SK-N-SH (cell line): ENCODE data around the gene DGKD. TPM values are rescaled to one million over a fixed set of nuclear protein-coding genes. Genes with fewer than 3 reads are reported as not detected.

Experiments used
- CTCF ChIA-PET: fragments of 300-600, 350-600 bp; formaldehyde crosslinking; extraction: SDS; loops from one replicate; lab custom pipeline; 2021; lab: Yijun Ruan, JAX
- POLR2A ChIA-PET: fragments of 350-600 bp; sonication (Branson Sonifier 250); formaldehyde crosslinking; extraction: SDS; loops from one replicate; lab custom pipeline; 2020; ENCODE audit warnings: antibody characterized with exemption, inconsistent platforms; lab: Yijun Ruan, JAX
- DNase-seq: peaks from one replicate; pipeline ENCODE4 v3.0.0; 2012
- H2AFZ ChIP-seq: fragments of 200-600 bp; sonication (generic); 2 replicates; pipeline ENCODE4 v1.8.1; 2016; ENCODE audit warnings: antibody characterized with exemption, mild to moderate bottlenecking, low read depth
- H3F3A ChIP-seq: fragments of 200-600 bp; sonication (generic); replicated peaks from 2 replicates; pipeline ENCODE3; 2016; ENCODE audit warnings: antibody characterized with exemption, mild to moderate bottlenecking; ENCODE audit not compliant: insufficient read depth
- H3K27ac ChIP-seq, 2 experiments: fragments of 200-500 bp in 1 of 2; fragments of 200-600 bp in 1 of 2; sonication (Bioruptor generic) in 1 of 2; sonication (generic), shearing (Covaris generic) in 1 of 2; 2 replicates each; pipeline versions ENCODE4 v1.5.1 to v1.6.1; 2014 to 2016; ENCODE audit warnings: low read depth in 2 of 2, inconsistent platforms in 1 of 2, low read length in 1 of 2, mild to moderate bottlenecking in 1 of 2, mixed read lengths in 1 of 2
- H3K27me3 ChIP-seq: fragments of 200-600 bp; sonication (generic), shearing (Covaris generic); 2 replicates; pipeline ENCODE4 v1.6.1; 2016; ENCODE audit warnings: mixed run types; ENCODE audit not compliant: insufficient read depth
- H3K36me3 ChIP-seq, 2 experiments: fragments of 200-500 bp in 1 of 2; fragments of 200-600 bp in 1 of 2; sonication (Bioruptor generic) in 1 of 2; sonication (generic) in 1 of 2; replicated peaks in 1 of 2; 2 replicates each; pipeline versions ENCODE3 to v1.5.1; 2014 to 2016; ENCODE audit warnings: low read length in 1 of 2, mild to moderate bottlenecking in 1 of 2; ENCODE audit not compliant: insufficient read depth in 2 of 2, control insufficient read depth in 1 of 2
- H3K4me1 ChIP-seq, 2 experiments: fragments of 200-500 bp in 1 of 2; fragments of 200-600 bp in 1 of 2; sonication (Bioruptor generic) in 1 of 2; sonication (generic), shearing (Covaris generic) in 1 of 2; 2 replicates each; pipeline versions ENCODE4 v1.5.1 to v1.6.1; 2014 to 2016; ENCODE audit warnings: low read depth in 1 of 2, low read length in 1 of 2, mixed run types in 1 of 2; ENCODE audit not compliant: insufficient read depth in 2 of 2, control insufficient read depth in 1 of 2
- H3K4me2 ChIP-seq: fragments of 200-600 bp; sonication (generic), shearing (Covaris generic); 2 replicates; pipeline ENCODE4 v1.6.1; 2017; ENCODE audit warnings: mixed run types
- H3K4me3 ChIP-seq, 2 experiments: fragments of 200-500 bp in 1 of 2; fragments of 200-600 bp in 1 of 2; sonication (Bioruptor generic) in 1 of 2; sonication (generic), shearing (Covaris generic) in 1 of 2; 2 replicates each; pipeline versions ENCODE4 v1.5.1 to v1.8.1; 2014 to 2016; ENCODE audit warnings: low read depth in 2 of 2, inconsistent platforms in 1 of 2, low read length in 1 of 2, mild to moderate bottlenecking in 1 of 2, mixed read lengths in 1 of 2, moderate library complexity in 1 of 2
- H3K79me2 ChIP-seq: fragments of 200-600 bp; sonication (generic); 2 replicates; pipeline ENCODE4 v1.8.1; 2017; ENCODE audit warnings: mild to moderate bottlenecking; ENCODE audit not compliant: insufficient read depth
- H3K9ac ChIP-seq: fragments of 200-600 bp; sonication (generic); 2 replicates; pipeline ENCODE4 v1.6.1; 2017; ENCODE audit warnings: mixed run types
- H3K9me2 ChIP-seq: fragments of 200-600 bp; sonication (generic); 2 replicates; pipeline ENCODE4 v1.6.1; 2017; ENCODE audit warnings: mixed run types
- H3K9me3 ChIP-seq: fragments of 200-600 bp; sonication (generic); 2 replicates; pipeline ENCODE4 v1.6.1; 2017; ENCODE audit warnings: mixed run types, mild to moderate bottlenecking, moderate library complexity
- H4K20me1 ChIP-seq: fragments of 200-600 bp; sonication (generic); 2 replicates; pipeline ENCODE4 v1.6.1; 2017; ENCODE audit warnings: mild to moderate bottlenecking, mixed run types; ENCODE audit not compliant: insufficient read depth
- CHD2 ChIP-seq: fragments of 150-350 bp; IDR thresholded peaks from 2 replicates; pipeline ENCODE4 v1.6.1; 2018; ENCODE audit warnings: low read length; ENCODE audit not compliant: partially characterized antibody
- EP300 ChIP-seq, 2 experiments: IDR thresholded peaks; 2 replicates each; pipeline versions ENCODE4 v1.4.0 to v1.6.1; 2012; ENCODE audit warnings: borderline replicate concordance in 1 of 2, low read depth in 1 of 2, low read length in 1 of 2
- EZH2phosphoT487 ChIP-seq: fragments of 200-600 bp; sonication (generic); IDR thresholded peaks from 2 replicates; pipeline ENCODE4 v1.6.1; 2017; ENCODE audit warnings: low read depth, mixed run types, mild to moderate bottlenecking, antibody characterized with exemption, moderate library complexity, borderline replicate concordance
- FOXJ3 ChIP-seq: sonication (generic); formaldehyde crosslinking; IDR thresholded peaks from 2 replicates; pipeline ENCODE4 v1.5.1; 2020; ENCODE audit warnings: mild to moderate bottlenecking, missing genetic modification reagents
- GABPA ChIP-seq: IDR thresholded peaks from 2 replicates; pipeline ENCODE4 v1.4.0; 2012; ENCODE audit warnings: low read depth, mild to moderate bottlenecking
- GATA2 ChIP-seq: sonication (generic); formaldehyde crosslinking; IDR thresholded peaks from 2 replicates; pipeline ENCODE4 v1.5.0; 2020; ENCODE audit warnings: mild to moderate bottlenecking, missing genetic modification reagents
- MXI1 ChIP-seq: IDR thresholded peaks from 2 replicates; pipeline ENCODE4 v1.6.1; 2012; ENCODE audit warnings: mild to moderate bottlenecking, low read depth, low read length, improper control_type of control experiment
- NRF1 ChIP-seq: IDR thresholded peaks from 2 replicates; pipeline ENCODE4 v1.6.1; 2012; ENCODE audit warnings: low read depth, mild to moderate bottlenecking, low read length
- POLR2AphosphoS5 ChIP-seq: IDR thresholded peaks from 2 replicates; pipeline ENCODE4 v1.6.1; 2012; ENCODE audit warnings: low read depth, low read length
- RAD21 ChIP-seq: IDR thresholded peaks from 2 replicates; pipeline ENCODE4 v1.6.1; 2012; ENCODE audit warnings: mild to moderate bottlenecking, low read length
- RFX5 ChIP-seq: IDR thresholded peaks from 2 replicates; pipeline ENCODE4 v1.6.1; 2012; ENCODE audit warnings: mild to moderate bottlenecking, improper control_type of control experiment, low read length
- SMC3 ChIP-seq: IDR thresholded peaks from 2 replicates; pipeline ENCODE4 v1.6.1; 2012; ENCODE audit warnings: low read depth, low read length, improper control_type of control experiment
- WGBS: methylation state at CpG from one replicate; pipeline ENCODE4 v1.1.6; 2017; ENCODE audit warnings: low lambda C conversion rate; 5-methylcytosine and 5-hydroxymethylcytosine counted together
- polyA plus RNA-seq, 3 experiments: library from polyadenylated mRNA; depleted of rRNA; stranded (reverse); fragments of >200 nt; gene quantifications; 2 replicates each; pipeline ENCODE4 v1.2.3, GENCODE V29; 2012
- TF ChIP-seq, protein P1 (sequence below): fragments of 200-600 bp; sonication (generic); IDR thresholded peaks from 2 replicates; pipeline ENCODE4 v1.6.1; 2017; ENCODE audit warnings: antibody characterized with exemption, mild to moderate bottlenecking, moderate library complexity
- TF ChIP-seq, protein P2 (sequence below): IDR thresholded peaks from 2 replicates; pipeline ENCODE4 v1.4.0; 2012; ENCODE audit warnings: low read depth, borderline replicate concordance

Gene DGKD
- polyA plus RNA-seq, 1 of the 3 experiments (the other 2 are of a cell fraction), result 21.7 TPM

DNA sequence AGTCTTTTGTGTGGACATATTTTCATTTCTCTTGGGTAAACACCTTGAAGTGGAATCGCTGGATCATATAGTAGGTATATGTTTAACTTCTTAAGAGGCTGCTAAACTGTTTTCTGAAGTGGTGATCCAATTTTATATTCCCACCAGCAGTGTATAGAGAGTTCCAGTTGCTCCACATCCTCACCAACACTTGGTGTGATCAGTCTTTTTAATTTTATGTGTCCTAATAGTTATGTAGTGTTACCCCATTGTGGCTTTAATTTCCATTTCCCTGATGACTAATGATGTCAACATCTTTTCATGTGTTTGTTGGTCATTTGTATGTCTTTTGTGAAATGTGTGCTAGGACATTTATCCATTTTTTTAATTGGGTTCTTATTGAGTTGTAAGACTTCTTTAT is 56.9 kb downstream of the DGKD start:
- Histone ChIP-seq H3K4me1 (peaks cover 22 to 24% of the 10 kb centered on the region in 2 experiments), H3K9me2 (no peaks in the 10 kb centered on the region), H3K27ac (no peak overlapping the region), H3K79me2 (peaks cover 14% of the 10 kb centered on the region; the same call in 1 of the 2 replicates), H3F3A (peaks cover 41% of the 10 kb centered on the region), H3K36me3 (peaks cover 4 to 15% of the 10 kb centered on the region in 2 experiments), H3K9ac (no peak overlapping the region), H3K9me3 (no peaks in the 10 kb centered on the region), H4K20me1 (no peaks in the 10 kb centered on the region), H3K27me3 (no peaks in the 10 kb centered on the region), H3K4me2 (no peak overlapping the region), H2AFZ (no peak overlapping the region), H3K4me3 (no peak overlapping the region)
- 100% methylated on average over 1 of the region's 1 CpG for WGBS
- DNase-seq, result no peak
- ChIA-PET CTCF (no interaction called here), POLR2A (no interaction called here)
- TF ChIP-seq GATA2 (CRISPR knock-in tag) (no peak), CHD2 (no peak), EP300 (IDR thresholded peaks at IDR 0.05; ENCODE audit: borderline replicate concordance in 1 of 2, low read depth in 1 of 2, low read length in 1 of 2) (no peak), EZH2phosphoT487 (no peak)

DNA sequence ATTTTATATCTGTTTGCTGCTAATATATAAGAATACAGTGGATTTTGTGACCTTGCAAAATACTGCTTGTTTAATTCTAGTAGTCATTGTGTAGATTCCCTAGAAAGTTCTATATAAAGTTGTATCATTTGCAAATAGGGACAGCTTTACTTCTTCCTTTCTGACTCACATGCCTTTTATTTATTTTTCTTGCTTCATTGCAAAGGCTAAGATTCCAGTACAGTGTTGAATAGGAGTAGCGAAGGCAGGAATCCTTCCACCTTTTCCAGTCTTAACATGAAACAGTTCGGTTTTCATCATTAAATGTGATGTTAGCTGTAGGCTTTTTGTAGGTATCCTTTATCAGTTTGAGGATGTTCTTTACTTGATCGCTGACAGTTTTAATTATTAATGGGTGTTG is 58.1 kb downstream of the DGKD start:
- Histone ChIP-seq H3K4me1 (peaks cover 22 to 29% of the 10 kb centered on the region in 2 experiments), H3K27me3 (no peaks in the 10 kb centered on the region), H3K27ac (peak overlapping the region in 1 of 2 experiments; percentile 97; a peak in 2 of 4 replicates), H3K9ac (no peak overlapping the region), H3K9me2 (no peaks in the 10 kb centered on the region), H3K9me3 (no peaks in the 10 kb centered on the region), H3K79me2 (peaks cover 26% of the 10 kb centered on the region; the same call in 1 of the 2 replicates), H3K4me3 (no peak overlapping the region), H3K4me2 (no peak overlapping the region), H2AFZ (no peak overlapping the region), H3K36me3 (peaks cover 4 to 15% of the 10 kb centered on the region in 2 experiments), H4K20me1 (no peaks in the 10 kb centered on the region), H3F3A (peaks cover 41% of the 10 kb centered on the region)
- WGBS, result 90% methylated on average over 3 of the region's 3 CpGs
- no peak for DNase-seq
- CTCF ChIA-PET, result interaction anchor here (0.7 to 2.2 kb wide), 2 partner anchors 30 to 41 kb away, joined by 3 to 9 read pairs; no protein-coding TSS in a partner anchor
- TF ChIP-seq POLR2AphosphoS5 (no peak), RFX5 (no peak), MXI1 (no peak), FOXJ3 (CRISPR knock-in tag) (no peak), NRF1 (no peak), SMC3 (no peak), RAD21 (no peak), GABPA (no peak)
- TF ChIP-seq, protein P1, sequence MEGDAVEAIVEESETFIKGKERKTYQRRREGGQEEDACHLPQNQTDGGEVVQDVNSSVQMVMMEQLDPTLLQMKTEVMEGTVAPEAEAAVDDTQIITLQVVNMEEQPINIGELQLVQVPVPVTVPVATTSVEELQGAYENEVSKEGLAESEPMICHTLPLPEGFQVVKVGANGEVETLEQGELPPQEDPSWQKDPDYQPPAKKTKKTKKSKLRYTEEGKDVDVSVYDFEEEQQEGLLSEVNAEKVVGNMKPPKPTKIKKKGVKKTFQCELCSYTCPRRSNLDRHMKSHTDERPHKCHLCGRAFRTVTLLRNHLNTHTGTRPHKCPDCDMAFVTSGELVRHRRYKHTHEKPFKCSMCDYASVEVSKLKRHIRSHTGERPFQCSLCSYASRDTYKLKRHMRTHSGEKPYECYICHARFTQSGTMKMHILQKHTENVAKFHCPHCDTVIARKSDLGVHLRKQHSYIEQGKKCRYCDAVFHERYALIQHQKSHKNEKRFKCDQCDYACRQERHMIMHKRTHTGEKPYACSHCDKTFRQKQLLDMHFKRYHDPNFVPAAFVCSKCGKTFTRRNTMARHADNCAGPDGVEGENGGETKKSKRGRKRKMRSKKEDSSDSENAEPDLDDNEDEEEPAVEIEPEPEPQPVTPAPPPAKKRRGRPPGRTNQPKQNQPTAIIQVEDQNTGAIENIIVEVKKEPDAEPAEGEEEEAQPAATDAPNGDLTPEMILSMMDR, result no peak
- TF ChIP-seq, protein P2, sequence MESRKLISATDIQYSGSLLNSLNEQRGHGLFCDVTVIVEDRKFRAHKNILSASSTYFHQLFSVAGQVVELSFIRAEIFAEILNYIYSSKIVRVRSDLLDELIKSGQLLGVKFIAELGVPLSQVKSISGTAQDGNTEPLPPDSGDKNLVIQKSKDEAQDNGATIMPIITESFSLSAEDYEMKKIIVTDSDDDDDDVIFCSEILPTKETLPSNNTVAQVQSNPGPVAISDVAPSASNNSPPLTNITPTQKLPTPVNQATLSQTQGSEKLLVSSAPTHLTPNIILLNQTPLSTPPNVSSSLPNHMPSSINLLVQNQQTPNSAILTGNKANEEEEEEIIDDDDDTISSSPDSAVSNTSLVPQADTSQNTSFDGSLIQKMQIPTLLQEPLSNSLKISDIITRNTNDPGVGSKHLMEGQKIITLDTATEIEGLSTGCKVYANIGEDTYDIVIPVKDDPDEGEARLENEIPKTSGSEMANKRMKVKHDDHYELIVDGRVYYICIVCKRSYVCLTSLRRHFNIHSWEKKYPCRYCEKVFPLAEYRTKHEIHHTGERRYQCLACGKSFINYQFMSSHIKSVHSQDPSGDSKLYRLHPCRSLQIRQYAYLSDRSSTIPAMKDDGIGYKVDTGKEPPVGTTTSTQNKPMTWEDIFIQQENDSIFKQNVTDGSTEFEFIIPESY, result no peak
- POLR2A ChIA-PET, result no interaction called here
